ENCODE measurements around the gene JOSD1. TPM values are rescaled to one million over a fixed set of nuclear protein-coding genes. Genes with fewer than 3 reads are reported as not detected.
"Not testable (repeated sequence)": the region's sequence is repeated elsewhere in the genome, so short reads cannot be mapped to it uniquely, and the experiment has no call there.

The JOSD1 gene
- total RNA-seq, 4 donors from 2014 or later: 25.1 to 50.5 (median 42.4) TPM

- ATAC-seq: no peak
- no peak overlapping the region for H3K27ac ChIP-seq
- no peak overlapping the region for H3K4me3 ChIP-seq
- in situ Hi-C loops (cut with MboI; ENCODE audit: low sequenced_read_pairs in 4 of 4): no loop called here
- intact Hi-C loops (cut with DNase I; ENCODE audit: low total_unique reads): no loop called here
- TF ChIP-seq CTCF (IDR thresholded peaks at IDR 0.05 in 4 of 5, conservative IDR thresholded peaks at IDR 0.05 in 1 of 5): no peak
- TF ChIP-seq POLR2A (IDR thresholded peaks at IDR 0.05): no peak
- peaks cover 7 to 18% of the 10 kb centered on the region in 2 donors for H3K4me1 ChIP-seq
- DNase-seq: no peak
- H3K27me3 ChIP-seq: no peaks in the 10 kb centered on the region
- H3K36me3 ChIP-seq: no peaks in the 10 kb centered on the region
- no peaks in the 10 kb centered on the region for H3K9me3 ChIP-seq
Observed at GRCh38 chr22:38653741-38654140, 47.0 kb downstream of the JOSD1 start.

- no peaks in the 10 kb centered on the region for H3K9me3 ChIP-seq
- no peak overlapping the region for H3K27ac ChIP-seq
- H3K36me3 ChIP-seq: no peaks in the 10 kb centered on the region
- H3K4me3 ChIP-seq: no peak overlapping the region
- no peaks in the 10 kb centered on the region for H3K27me3 ChIP-seq
- intact Hi-C loops (cut with DNase I; ENCODE audit: low total_unique reads): no loop called here
- no peak for ATAC-seq
- no peak for DNase-seq
- peaks cover 7 to 15% of the 10 kb centered on the region in 2 donors for H3K4me1 ChIP-seq
- in situ Hi-C loops (cut with MboI; ENCODE audit: low sequenced_read_pairs in 4 of 4): no loop called here
- no peak for TF ChIP-seq CTCF (IDR thresholded peaks at IDR 0.05 in 4 of 5, conservative IDR thresholded peaks at IDR 0.05 in 1 of 5)
- TF ChIP-seq POLR2A (IDR thresholded peaks at IDR 0.05): no peak
Observed at GRCh38 chr22:38652859-38653258, 47.9 kb downstream of the JOSD1 start.

- Histone ChIP-seq H3K36me3 (no peaks in the 10 kb centered on the region), H3K27me3 (no peaks in the 10 kb centered on the region), H3K4me3 (no peak overlapping the region), H3K4me1 (no peaks in the 10 kb centered on the region), H3K27ac (no peak overlapping the region), H3K9me3 (no peaks in the 10 kb centered on the region)
- DNase-seq (no peak), ATAC-seq (no peak)
- in situ Hi-C loops (cut with MboI; ENCODE audit: low sequenced_read_pairs in 4 of 4): no loop called here
- intact Hi-C loops (cut with DNase I; ENCODE audit: low total_unique reads): no loop called here
- no peak for TF ChIP-seq CTCF (IDR thresholded peaks at IDR 0.05 in 4 of 5, conservative IDR thresholded peaks at IDR 0.05 in 1 of 5)
- TF ChIP-seq POLR2A (IDR thresholded peaks at IDR 0.05): no peak
Observed at GRCh38 chr22:38649841-38650522, 50.8 kb downstream of the JOSD1 start.

- H3K27ac ChIP-seq: no peak overlapping the region
Observed at GRCh38 chr22:38645430-38645829, 55.3 kb downstream of the JOSD1 start.

GRCh38 chr22:38644245-38644644, 56.5 kb downstream of the JOSD1 start:
- intact Hi-C loops (cut with DNase I; ENCODE audit: low total_unique reads); DNase-seq; H3K36me3 ChIP-seq; H3K4me1 ChIP-seq; H3K9me3 ChIP-seq; in situ Hi-C loops (cut with MboI; ENCODE audit: low sequenced_read_pairs in 4 of 4); H3K27me3 ChIP-seq; H3K4me3 ChIP-seq; H3K27ac ChIP-seq: not testable (repeated sequence)
- ATAC-seq: peak in 1 of 2 donors; percentile 60

More at GRCh38 chr22:38645430-38645829, 55.3 kb downstream of the JOSD1 start:
- Histone ChIP-seq H3K4me3 (no peak overlapping the region), H3K36me3 (no peaks in the 10 kb centered on the region), H3K27me3 (no peaks in the 10 kb centered on the region), H3K9me3 (no peaks in the 10 kb centered on the region), H3K4me1 (no peaks in the 10 kb centered on the region)
- in situ Hi-C loops (cut with MboI; ENCODE audit: low sequenced_read_pairs in 4 of 4): no loop called here
- intact Hi-C loops (cut with DNase I; ENCODE audit: low total_unique reads): no loop called here
- DNase-seq: no peak
- no peak for ATAC-seq
- TF ChIP-seq CTCF (IDR thresholded peaks at IDR 0.05 in 4 of 5, conservative IDR thresholded peaks at IDR 0.05 in 1 of 5): no peak
- no peak for TF ChIP-seq POLR2A (IDR thresholded peaks at IDR 0.05)
